ENCODE results near the gene DICER1.

The DICER1 gene

GRCh38 chr14:95061317-95062093 lies 95.8 kb downstream of the DICER1 start:
- TF ChIP-seq CTCF (IDR thresholded peaks at IDR 0.05): no peak

- no peak for TF ChIP-seq CTCF (IDR thresholded peaks at IDR 0.05)
These were observed 98.2 kb downstream of the DICER1 start for GRCh38 chr14:95059126-95059525.

GRCh38 chr14:95058491-95058890 lies 98.8 kb downstream of the DICER1 start:
- TF ChIP-seq CTCF (IDR thresholded peaks at IDR 0.05): no peak

- TF ChIP-seq CTCF (IDR thresholded peaks at IDR 0.05): no peak
These were observed 99.5 kb downstream of the DICER1 start for GRCh38 chr14:95057851-95058250.

GRCh38 chr14:95057147-95057546 lies 100.2 kb downstream of the DICER1 start:
- TF ChIP-seq CTCF (IDR thresholded peaks at IDR 0.05): no peak

- TF ChIP-seq CTCF (IDR thresholded peaks at IDR 0.05): no peak
These were observed 100.9 kb downstream of the DICER1 start for GRCh38 chr14:95056476-95056875.

- TF ChIP-seq CTCF (IDR thresholded peaks at IDR 0.05): no peak
These were observed 102.0 kb downstream of the DICER1 start for GRCh38 chr14:95055318-95055717.

Data from LNCAP (cell line).